Aorta (tissue), 5 donors: ENCODE measurements around the gene ZFHX3. TPM values are rescaled to one million over a fixed set of nuclear protein-coding genes. Genes with fewer than 3 reads are reported as not detected.
A peak's percentile ranks its signal among the peaks of the same experiment; 100 is the strongest.

Experiments
- ATAC-seq: fragments of 200-7000 bp; cut with Tn5 transposase; one replicate; pipeline ENCODE4 v1.9.1; 2022; ENCODE audit warnings: moderate library complexity; ENCODE audit not compliant: low FRiP score
- DNase-seq, 2 donors: peaks; one replicate each; pipeline ENCODE4 v3.0.0-alpha.2; 2020
- H3K27ac ChIP-seq, 2 donors: one replicate each; pipeline ENCODE4 v1.5.1; 2013; ENCODE audit warnings: low read length in 2 of 2, mild to moderate bottlenecking in 2 of 2, moderate library complexity in 2 of 2, control low read depth in 1 of 2, inconsistent platforms in 1 of 2, low read depth in 1 of 2
- H3K27me3 ChIP-seq, 2 donors: one replicate each; pipeline ENCODE4 v1.6.1; 2013; ENCODE audit warnings: control low read depth in 1 of 2, low read length in 1 of 2, mild to moderate bottlenecking in 1 of 2, moderate library complexity in 1 of 2; ENCODE audit not compliant: insufficient read depth in 2 of 2, control insufficient read depth in 1 of 2
- H3K36me3 ChIP-seq, 2 donors: one replicate each; pipeline ENCODE4 v1.6.1; 2013; ENCODE audit warnings: control low read depth in 1 of 2, low read length in 1 of 2, mild to moderate bottlenecking in 1 of 2; ENCODE audit not compliant: insufficient read depth in 2 of 2, control insufficient read depth in 1 of 2
- H3K4me1 ChIP-seq, 2 donors: one replicate each; pipeline ENCODE4 v1.6.1; 2013; ENCODE audit warnings: low read length in 2 of 2, control low read depth in 1 of 2, mild to moderate bottlenecking in 1 of 2, moderate library complexity in 1 of 2; ENCODE audit not compliant: insufficient read depth in 2 of 2, control insufficient read depth in 1 of 2
- H3K4me3 ChIP-seq, 2 donors: one replicate each; pipeline ENCODE4 v1.5.1; 2013; ENCODE audit warnings: low read length in 2 of 2, control low read depth in 1 of 2, mild to moderate bottlenecking in 1 of 2
- H3K9me3 ChIP-seq: one replicate; pipeline ENCODE4 v1.6.1; 2013; ENCODE audit warnings: mild to moderate bottlenecking, low read length; ENCODE audit not compliant: control insufficient read depth
- WGBS, 2 donors: extraction: QIAGEN DNeasy Blood & Tissue Kit; methylation state at CpG; one replicate each; pipeline ENCODE4 v1.1.7; 2013; 5-methylcytosine and 5-hydroxymethylcytosine counted together
- intact Hi-C, 2 donors: fragments of 100-400 bp; cut with DNase I; formaldehyde crosslinking; loops; one replicate each; pipeline versions ENCODE4 v1.14.2 to v1.15.0; 2022
- polyA plus RNA-seq, 2 donors: library from polyadenylated mRNA; stranded (reverse); fragments of 200-250 nt; gene quantifications; one replicate each; pipeline ENCODE4 v1.2.3, GENCODE V29; 2013
- total RNA-seq, 2 donors: library from RNA; stranded (reverse); fragmentation: NEBNext Ultra II Directional; extraction: Animal tissue kit (Norgen Biotek cat#: 25700); gene quantifications; one replicate each; pipeline ENCODE4 v1.2.1, GENCODE V29; 2021
- donor health status: healthy with polysubstance abuse.
- donor health status: Bipolar disorder and iron deficiency.
- donor health status: DM: no; HTN: no; CAD: no.
- donor health status: DM: no; HTN: no; CAD: no.
- donor health status: DM: yes; HTN: yes; CAD: no.

The ZFHX3 gene
- total and polyA plus RNA-seq, 4 donors: 4.3 to 96.9 (median 37.7) TPM

GRCh38 chr16:73049511-73049910, 1.6 kb upstream of the ZFHX3 start:
- H3K9me3 ChIP-seq: no peaks in the 10 kb centered on the region
- peak in 1 of 2 donors; percentile 34 for DNase-seq
- H3K4me3 ChIP-seq: no peak overlapping the region
- no peaks in the 10 kb centered on the region for H3K36me3 ChIP-seq
- ATAC-seq: no peak
- peak overlapping the region; percentile 86 to 100 for H3K27ac ChIP-seq
- WGBS, 2 donors: 4 to 8% methylated on average over 4 of the region's 4 CpGs
- H3K27me3 ChIP-seq: no peaks in the 10 kb centered on the region
- H3K4me1 ChIP-seq: peaks cover 0 to 2% of the 10 kb centered on the region in 2 donors
- intact Hi-C loops: loop anchor here (5.0 to 10.0 kb wide), 2 partner anchors 217 to 385 kb away; no protein-coding TSS in a partner anchor

GRCh38 chr16:73049091-73049490, 1.2 kb upstream of the ZFHX3 start:
- DNase-seq: no peak
- H3K27ac ChIP-seq: peak overlapping the region; percentile 100
- intact Hi-C loops: loop anchor here (5.0 to 10.0 kb wide), 2 partner anchors 217 to 384 kb away; no protein-coding TSS in a partner anchor
- ATAC-seq: no peak
- peak overlapping the region in 1 of 2 donors; percentile 79 for H3K4me3 ChIP-seq
- H3K36me3 ChIP-seq: no peaks in the 10 kb centered on the region
- 41 to 42% methylated on average over 8 of the region's 8 CpGs for whole genome bisulfite sequencing, 2 donors
- peaks cover 0 to 2% of the 10 kb centered on the region in 2 donors for H3K4me1 ChIP-seq
- no peaks in the 10 kb centered on the region for H3K9me3 ChIP-seq
- no peaks in the 10 kb centered on the region for H3K27me3 ChIP-seq

GRCh38 chr16:73048292-73049080, 558 bp upstream of the ZFHX3 start:
- no peaks in the 10 kb centered on the region for H3K36me3 ChIP-seq
- 4% methylated on average over 55 to 57 of the region's 57 CpGs for WGBS, 2 donors
- peak overlapping the region; percentile 79 to 96 for H3K4me3 ChIP-seq
- H3K4me1 ChIP-seq: peaks cover 2 to 5% of the 10 kb centered on the region in 2 donors
- no peaks in the 10 kb centered on the region for H3K9me3 ChIP-seq
- peak overlapping the region; percentile 100 for H3K27ac ChIP-seq
- intact Hi-C loops: loop anchor here (5.0 to 10.0 kb wide), 2 partner anchors 216 to 384 kb away; no protein-coding TSS in a partner anchor
- peak; percentile 74 to 88 for DNase-seq
- ATAC-seq: peak; percentile 20
- H3K27me3 ChIP-seq: no peaks in the 10 kb centered on the region

- H3K27ac ChIP-seq: peak overlapping the region; percentile 99 to 100
- intact Hi-C loops: loop anchor here (5.0 to 10.0 kb wide), 2 partner anchors 215 to 382 kb away; no protein-coding TSS in a partner anchor
- 4% methylated on average over 6 of the region's 6 CpGs for WGBS, 2 donors
These were observed 750 bp downstream of the ZFHX3 start for GRCh38 chr16:73047221-73047535.

GRCh38 chr16:73046849-73047214, 1.1 kb downstream of the ZFHX3 start:
- Histone ChIP-seq H3K27me3 (no peaks in the 10 kb centered on the region), H3K4me1 (peaks cover 5 to 16% of the 10 kb centered on the region in 2 donors), H3K4me3 (peak overlapping the region; percentile 79 to 96), H3K27ac (peak overlapping the region; percentile 97 to 100), H3K9me3 (no peaks in the 10 kb centered on the region), H3K36me3 (no peaks in the 10 kb centered on the region)
- DNase-seq (no peak), ATAC-seq (no peak)
- intact Hi-C loops: loop anchor here (5.0 to 10.0 kb wide), 2 partner anchors 215 to 382 kb away; no protein-coding TSS in a partner anchor
- WGBS, 2 donors: 7 to 9% methylated on average over 4 of the region's 4 CpGs

More at GRCh38 chr16:73047221-73047535, 750 bp downstream of the ZFHX3 start:
- Histone ChIP-seq H3K9me3 (no peaks in the 10 kb centered on the region), H3K36me3 (no peaks in the 10 kb centered on the region), H3K27me3 (no peaks in the 10 kb centered on the region), H3K4me1 (peaks cover 5 to 13% of the 10 kb centered on the region in 2 donors), H3K4me3 (peak overlapping the region; percentile 79 to 96)
- DNase-seq (no peak), ATAC-seq (peak; percentile 2)

GRCh38 chr16:73046202-73046848, 1.6 kb downstream of the ZFHX3 start:
- Histone ChIP-seq H3K36me3 (no peaks in the 10 kb centered on the region), H3K27me3 (no peaks in the 10 kb centered on the region), H3K27ac (peak overlapping the region; percentile 97 to 100), H3K4me1 (peaks cover 5 to 16% of the 10 kb centered on the region in 2 donors), H3K9me3 (no peaks in the 10 kb centered on the region), H3K4me3 (peak overlapping the region; percentile 79 to 96)
- intact Hi-C loops: loop anchor here (5.0 to 10.0 kb wide), 2 partner anchors 214 to 382 kb away; no protein-coding TSS in a partner anchor
- WGBS, 2 donors: 4 to 9% methylated on average over 8 of the region's 8 CpGs
- DNase-seq: peak in 1 of 2 donors; percentile 12
- no peak for ATAC-seq

- DNase-seq: no peak
- peaks cover 8 to 19% of the 10 kb centered on the region in 2 donors for H3K4me1 ChIP-seq
- 5 to 8% methylated on average over 6 of the region's 6 CpGs for WGBS, 2 donors
- peak overlapping the region in 1 of 2 donors; percentile 24 for H3K4me3 ChIP-seq
- H3K36me3 ChIP-seq: no peaks in the 10 kb centered on the region
- peak overlapping the region; percentile 90 to 93 for H3K27ac ChIP-seq
- intact Hi-C loops: loop anchor here (5.0 to 10.0 kb wide), 2 partner anchors 107 to 379 kb away; no protein-coding TSS in a partner anchor
- ATAC-seq: no peak
- no peaks in the 10 kb centered on the region for H3K9me3 ChIP-seq
- H3K27me3 ChIP-seq: no peaks in the 10 kb centered on the region
These were observed 4.0 kb downstream of the ZFHX3 start for GRCh38 chr16:73043828-73044467.

- WGBS, 2 donors: 74 to 75% methylated on average over 4 of the region's 4 CpGs
- intact Hi-C loops: loop anchor here (5.0 to 10.0 kb wide), 2 partner anchors 106 to 378 kb away; no protein-coding TSS in a partner anchor
- DNase-seq (peak in 1 of 2 donors; percentile 24), ATAC-seq (no peak)
- H3K4me1 ChIP-seq: peaks cover 8 to 19% of the 10 kb centered on the region in 2 donors
- H3K27ac ChIP-seq: peak overlapping the region; percentile 35 to 93
- H3K36me3 ChIP-seq: no peaks in the 10 kb centered on the region
- H3K4me3 ChIP-seq: no peak overlapping the region
- H3K9me3 ChIP-seq: no peaks in the 10 kb centered on the region
- H3K27me3 ChIP-seq: no peaks in the 10 kb centered on the region
These were observed 5.1 kb downstream of the ZFHX3 start for GRCh38 chr16:73042807-73043206.
